K562 (cell line): ENCODE data around the gene GPR3. TPM values are rescaled to one million over a fixed set of nuclear protein-coding genes. Genes with fewer than 3 reads are reported as not detected.

Experiments used
- MITF ChIP-seq: IDR thresholded peaks from 2 replicates; pipeline ENCODE4 v1.6.1; 2014; ENCODE audit warnings: antibody characterized with exemption
- POLR2H ChIP-seq: IDR thresholded peaks from 2 replicates; pipeline ENCODE4 v1.6.1; 2016; ENCODE audit warnings: missing genetic modification characterization, low read depth, mild to moderate bottlenecking, control low read depth, missing compliant biosample characterization, moderate library complexity
- SMAD4 ChIP-seq: fragments of 250-450 bp; sonication (Bioruptor Pico); conservative IDR thresholded peaks from 2 replicates; pipeline ENCODE4 v1.8.0; 2021; ENCODE audit warnings: inconsistent platforms, mild to moderate bottlenecking, moderate library complexity
- polyA plus RNA-seq, 8 experiments: library from polyadenylated mRNA; depleted of rRNA in 4 of 8; stranded (reverse) in 5 of 8; unstranded in 3 of 8; fragments of >200 nt; fragmentation: Nextera tagmentation in 2 of 8; fragmentation: Illumina TruSeq in 1 of 8; extraction: Ambion mirVana in 2 of 8; extraction: Trizol in 1 of 8; gene quantifications; 2 replicates each; pipeline versions ENCODE4 v1.2.1 to v1.2.3, GENCODE V29; 2011 to 2014; ENCODE audit warnings: inconsistent platforms in 1 of 8, missing spikeins in 1 of 8
- total RNA-seq, 7 experiments: library from RNA; depleted of rRNA in 6 of 7; stranded (reverse); fragments of >200 nt in 6 of 7; fragmentation: Illumina TruSeq in 2 of 7; extraction: Trizol in 2 of 7; gene quantifications; 2 replicates each; pipeline versions ENCODE4 v1.2.1 to v1.2.3, GENCODE V29; 2011 to 2021; ENCODE audit warnings: low replicate concordance in 1 of 7
- TF ChIP-seq, protein P1 (sequence below), 2 experiments: fragments of 450-650 bp; IDR thresholded peaks; 2 replicates each; pipeline ENCODE4 v1.6.1; 2016; ENCODE audit warnings: mild to moderate bottlenecking in 2 of 2, borderline replicate concordance in 1 of 2, low read depth in 1 of 2, moderate library complexity in 1 of 2
- TF ChIP-seq, protein P2 (sequence below): fragments of 450-650 bp; IDR thresholded peaks from 2 replicates; pipeline ENCODE4 v1.6.1; 2018; ENCODE audit warnings: mild to moderate bottlenecking, low read depth; ENCODE audit not compliant: partially characterized antibody

Gene GPR3
- total and polyA plus RNA-seq, 9 of the 15 experiments (the other 6 are each of a cell fraction or from before 2014, with no cell fraction given) = 0.24 to 11.5 (median 3.7) TPM

GRCh38 chr1:27366113-27366410, 26.4 kb upstream of the GPR3 start (continued):
- TF ChIP-seq, protein P1, sequence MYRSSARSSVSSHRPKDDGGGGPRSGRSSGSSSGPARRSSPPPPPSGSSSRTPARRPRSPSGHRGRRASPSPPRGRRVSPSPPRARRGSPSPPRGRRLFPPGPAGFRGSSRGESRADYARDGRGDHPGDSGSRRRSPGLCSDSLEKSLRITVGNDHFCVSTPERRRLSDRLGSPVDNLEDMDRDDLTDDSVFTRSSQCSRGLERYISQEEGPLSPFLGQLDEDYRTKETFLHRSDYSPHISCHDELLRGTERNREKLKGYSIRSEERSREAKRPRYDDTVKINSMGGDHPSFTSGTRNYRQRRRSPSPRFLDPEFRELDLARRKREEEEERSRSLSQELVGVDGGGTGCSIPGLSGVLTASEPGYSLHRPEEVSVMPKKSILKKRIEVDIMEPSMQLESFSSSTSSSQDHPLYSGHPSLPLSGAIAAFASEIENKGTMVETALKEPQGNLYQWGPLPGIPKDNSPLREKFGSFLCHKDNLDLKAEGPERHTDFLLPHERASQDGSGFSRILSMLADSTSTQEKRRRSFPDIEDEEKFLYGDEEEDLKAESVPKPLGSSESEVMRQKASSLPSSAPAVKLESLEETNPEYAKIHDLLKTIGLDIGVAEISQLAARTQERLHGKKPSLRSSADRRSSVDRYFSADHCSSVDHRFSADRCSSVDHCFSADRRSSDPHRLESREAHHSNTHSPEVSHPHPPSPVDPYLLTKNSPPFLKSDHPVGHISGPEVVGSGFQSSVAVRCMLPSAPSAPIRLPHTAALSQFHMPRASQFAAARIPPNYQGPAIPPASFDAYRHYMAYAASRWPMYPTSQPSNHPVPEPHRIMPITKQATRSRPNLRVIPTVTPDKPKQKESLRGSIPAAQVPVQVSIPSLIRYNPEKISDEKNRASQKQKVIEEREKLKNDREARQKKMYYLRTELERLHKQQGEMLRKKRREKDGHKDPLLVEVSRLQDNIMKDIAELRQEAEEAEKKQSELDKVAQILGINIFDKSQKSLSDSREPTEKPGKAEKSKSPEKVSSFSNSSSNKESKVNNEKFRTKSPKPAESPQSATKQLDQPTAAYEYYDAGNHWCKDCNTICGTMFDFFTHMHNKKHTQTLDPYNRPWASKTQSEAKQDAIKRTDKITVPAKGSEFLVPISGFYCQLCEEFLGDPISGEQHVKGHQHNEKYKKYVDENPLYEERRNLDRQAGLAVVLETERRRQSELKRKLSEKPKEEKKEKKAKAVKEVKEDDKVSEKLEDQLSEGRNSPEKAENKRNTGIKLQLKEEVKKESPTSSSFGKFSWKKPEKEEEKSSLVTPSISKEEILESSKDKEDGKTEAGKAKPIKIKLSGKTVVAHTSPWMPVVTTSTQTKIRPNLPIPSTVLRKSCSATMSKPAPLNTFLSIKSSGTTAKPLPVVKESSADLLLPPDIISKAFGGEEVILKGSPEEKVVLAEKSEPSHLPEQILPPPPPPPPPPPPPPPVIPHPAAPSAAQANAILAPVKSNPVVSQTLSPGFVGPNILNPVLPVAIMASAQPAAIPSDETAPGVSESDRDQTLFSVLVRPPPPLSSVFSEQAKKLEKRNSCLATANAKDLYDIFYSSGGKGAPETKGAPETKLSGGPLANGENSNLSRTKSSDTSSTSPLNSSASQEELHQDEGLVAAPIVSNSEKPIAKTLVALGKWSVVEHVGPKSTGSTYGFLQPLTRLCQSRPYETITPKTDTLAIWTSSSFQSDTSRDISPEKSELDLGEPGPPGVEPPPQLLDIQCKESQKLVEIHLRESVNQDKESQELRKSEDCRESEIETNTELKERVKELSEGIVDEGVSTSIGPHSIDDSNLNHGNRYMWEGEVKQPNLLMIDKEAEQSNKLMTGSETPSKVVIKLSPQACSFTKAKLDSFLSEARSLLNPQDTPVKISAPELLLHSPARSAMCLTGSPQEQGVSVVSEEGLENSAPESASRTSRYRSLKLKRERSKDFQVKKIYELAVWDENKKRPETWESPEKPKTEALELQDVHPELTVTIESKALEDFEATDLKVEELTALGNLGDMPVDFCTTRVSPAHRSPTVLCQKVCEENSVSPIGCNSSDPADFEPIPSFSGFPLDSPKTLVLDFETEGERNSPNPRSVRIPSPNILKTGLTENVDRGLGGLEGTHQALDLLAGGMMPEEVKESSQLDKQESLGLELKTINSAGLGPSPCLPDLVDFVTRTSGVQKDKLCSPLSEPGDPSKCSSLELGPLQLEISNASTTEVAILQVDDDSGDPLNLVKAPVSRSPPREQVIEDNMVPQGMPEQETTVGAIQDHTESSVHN (IDR thresholded peaks at IDR 0.05; ENCODE audit: borderline replicate concordance in 1 of 2, low read depth in 1 of 2) = no peak
- TF ChIP-seq, protein P2, sequence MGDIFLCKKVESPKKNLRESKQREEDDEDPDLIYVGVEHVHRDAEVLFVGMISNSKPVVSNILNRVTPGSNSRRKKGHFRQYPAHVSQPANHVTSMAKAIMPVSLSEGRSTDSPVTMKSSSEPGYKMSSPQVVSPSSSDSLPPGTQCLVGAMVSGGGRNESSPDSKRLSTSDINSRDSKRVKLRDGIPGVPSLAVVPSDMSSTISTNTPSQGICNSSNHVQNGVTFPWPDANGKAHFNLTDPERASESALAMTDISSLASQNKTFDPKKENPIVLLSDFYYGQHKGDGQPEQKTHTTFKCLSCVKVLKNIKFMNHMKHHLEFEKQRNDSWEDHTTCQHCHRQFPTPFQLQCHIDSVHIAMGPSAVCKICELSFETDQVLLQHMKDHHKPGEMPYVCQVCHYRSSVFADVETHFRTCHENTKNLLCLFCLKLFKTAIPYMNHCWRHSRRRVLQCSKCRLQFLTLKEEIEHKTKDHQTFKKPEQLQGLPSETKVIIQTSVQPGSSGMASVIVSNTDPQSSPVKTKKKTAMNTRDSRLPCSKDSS = no peak
- TF ChIP-seq MITF (no peak), SMAD4 (CRISPR knock-in tag) (no peak), POLR2H (tag) (no peak)
